ENCODE data around the gene NFATC3. TPM values are rescaled to one million over a fixed set of nuclear protein-coding genes. Genes with fewer than 3 reads are reported as not detected.

The NFATC3 gene
- total RNA-seq, 4 donors from 2014 or later, result 28.2 to 49.2 (median 31.9) TPM

DNA sequence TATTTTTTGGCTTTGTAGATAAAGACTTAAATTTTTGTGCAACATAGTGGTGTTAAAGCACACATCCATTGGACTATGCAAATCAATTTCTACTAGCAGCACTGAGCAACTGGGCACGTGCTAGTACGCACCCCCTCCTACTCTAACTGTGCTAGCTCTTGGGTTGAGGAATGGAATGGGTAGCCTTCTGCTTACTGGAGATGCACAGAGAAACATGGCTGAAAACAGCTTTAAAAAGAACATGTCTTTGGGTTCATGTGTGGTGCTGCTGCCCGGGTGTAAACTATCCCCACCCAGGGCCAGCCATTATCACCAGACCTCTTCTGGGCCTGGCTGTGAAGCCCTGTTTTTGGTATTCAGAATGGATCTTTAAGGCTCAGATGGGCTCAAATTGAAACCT, 143.5 kb downstream of the NFATC3 start:
- TF ChIP-seq, protein P1, sequence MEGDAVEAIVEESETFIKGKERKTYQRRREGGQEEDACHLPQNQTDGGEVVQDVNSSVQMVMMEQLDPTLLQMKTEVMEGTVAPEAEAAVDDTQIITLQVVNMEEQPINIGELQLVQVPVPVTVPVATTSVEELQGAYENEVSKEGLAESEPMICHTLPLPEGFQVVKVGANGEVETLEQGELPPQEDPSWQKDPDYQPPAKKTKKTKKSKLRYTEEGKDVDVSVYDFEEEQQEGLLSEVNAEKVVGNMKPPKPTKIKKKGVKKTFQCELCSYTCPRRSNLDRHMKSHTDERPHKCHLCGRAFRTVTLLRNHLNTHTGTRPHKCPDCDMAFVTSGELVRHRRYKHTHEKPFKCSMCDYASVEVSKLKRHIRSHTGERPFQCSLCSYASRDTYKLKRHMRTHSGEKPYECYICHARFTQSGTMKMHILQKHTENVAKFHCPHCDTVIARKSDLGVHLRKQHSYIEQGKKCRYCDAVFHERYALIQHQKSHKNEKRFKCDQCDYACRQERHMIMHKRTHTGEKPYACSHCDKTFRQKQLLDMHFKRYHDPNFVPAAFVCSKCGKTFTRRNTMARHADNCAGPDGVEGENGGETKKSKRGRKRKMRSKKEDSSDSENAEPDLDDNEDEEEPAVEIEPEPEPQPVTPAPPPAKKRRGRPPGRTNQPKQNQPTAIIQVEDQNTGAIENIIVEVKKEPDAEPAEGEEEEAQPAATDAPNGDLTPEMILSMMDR (IDR thresholded peaks at IDR 0.05), result no peak
- TF ChIP-seq POLR2A (IDR thresholded peaks at IDR 0.05), result no peak
- H3K4me3 ChIP-seq (ENCODE audit: low read depth, poor library complexity, severe bottlenecking), result no peak overlapping the region
- intact Hi-C loops (cut with DNase I; ENCODE audit: low total_unique reads), result loop anchor here (10.0 kb wide), 1 partner anchor 234 kb away; the partner anchor contains the start of gene DPEP2
- DNase-seq (ENCODE audit: low spot score in 2 of 2), result no peak
- WGBS, 2 donors, result 72 to 84% methylated on average over 3 of the region's 3 CpGs

DNA sequence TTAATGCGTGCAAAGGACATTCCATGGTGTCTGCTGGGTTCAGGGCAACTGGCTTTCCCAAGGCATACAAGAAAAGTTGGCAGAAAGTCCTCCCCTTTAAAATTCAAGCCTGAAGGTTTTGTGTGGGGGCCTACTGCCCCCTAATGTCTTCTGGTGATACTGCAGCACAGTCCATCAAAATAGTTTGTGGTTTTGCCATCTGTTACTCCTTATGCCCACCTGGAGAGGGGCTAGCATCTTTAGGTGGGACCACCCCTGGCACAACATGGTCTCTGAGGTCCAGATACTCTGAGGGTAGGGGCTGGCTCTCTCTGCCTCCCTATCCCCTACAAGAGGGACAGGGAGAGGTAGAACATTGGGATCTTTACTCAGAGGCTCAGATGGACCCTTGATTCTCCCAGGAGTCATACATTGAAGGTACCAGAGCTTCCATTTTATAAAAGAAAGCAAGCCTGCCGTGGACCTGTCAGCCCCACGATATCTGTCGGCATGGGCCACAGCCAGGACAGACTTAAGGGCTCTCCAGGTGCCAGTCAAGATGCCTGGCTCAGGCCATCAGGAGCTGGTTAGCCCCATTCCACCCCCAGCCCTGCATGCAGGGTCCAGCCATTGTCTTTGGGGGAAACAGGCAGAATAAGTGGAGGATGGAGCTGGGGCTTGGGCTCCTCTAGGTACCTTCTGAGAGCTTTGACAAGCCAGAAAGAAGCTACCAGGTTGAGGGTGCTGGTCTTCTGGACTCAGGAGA, 144.4 kb downstream of the NFATC3 start:
- peak in 1 of 2 donors; percentile 85 for DNase-seq (ENCODE audit: low spot score in 2 of 2)
- WGBS, 2 donors, result 52 to 63% methylated on average over 4 of the region's 4 CpGs
- intact Hi-C loops (cut with DNase I; ENCODE audit: low total_unique reads), result loop anchor here (10.0 kb wide), 2 partner anchors 145 to 235 kb away; partner anchors contain the start of genes DPEP2 and NFATC3
- TF ChIP-seq, protein P1 (IDR thresholded peaks at IDR 0.05), result peak in 1 of 3 donors; percentile 67
- TF ChIP-seq POLR2A (IDR thresholded peaks at IDR 0.05), result no peak
- no peak overlapping the region for H3K4me3 ChIP-seq (ENCODE audit: low read depth, poor library complexity, severe bottlenecking)

DNA sequence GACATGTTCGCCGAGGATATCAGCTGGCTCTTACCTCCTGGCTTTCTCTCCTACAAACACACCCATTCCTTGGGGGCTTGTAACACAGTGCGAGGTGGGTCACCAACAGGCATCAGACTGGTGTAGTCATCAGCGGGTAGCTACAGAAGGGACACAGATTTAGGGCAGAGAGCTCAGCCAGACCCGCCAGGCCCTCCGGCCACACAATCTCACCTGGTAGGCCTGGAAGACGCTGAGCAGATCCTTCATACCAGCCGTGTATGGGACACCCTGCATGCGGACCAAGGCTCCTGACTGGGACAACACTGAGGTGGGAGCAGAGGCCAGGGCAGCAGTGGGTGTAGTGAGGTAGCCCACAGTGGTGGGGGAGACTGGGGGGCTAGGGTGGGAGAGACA, 145.0 kb downstream of the NFATC3 start:
- 78 to 96% methylated on average over 6 to 9 of the region's 9 CpGs for WGBS, 2 donors
- no peak for DNase-seq (ENCODE audit: low spot score in 2 of 2)
- H3K4me3 ChIP-seq (ENCODE audit: low read depth, poor library complexity, severe bottlenecking), result no peak overlapping the region
- TF ChIP-seq POLR2A (IDR thresholded peaks at IDR 0.05), result no peak
- TF ChIP-seq, protein P1 (IDR thresholded peaks at IDR 0.05), result no peak
- intact Hi-C loops (cut with DNase I; ENCODE audit: low total_unique reads), result loop anchor here (10.0 kb wide), 1 partner anchor 145 kb away; the partner anchor contains the start of gene NFATC3

DNA sequence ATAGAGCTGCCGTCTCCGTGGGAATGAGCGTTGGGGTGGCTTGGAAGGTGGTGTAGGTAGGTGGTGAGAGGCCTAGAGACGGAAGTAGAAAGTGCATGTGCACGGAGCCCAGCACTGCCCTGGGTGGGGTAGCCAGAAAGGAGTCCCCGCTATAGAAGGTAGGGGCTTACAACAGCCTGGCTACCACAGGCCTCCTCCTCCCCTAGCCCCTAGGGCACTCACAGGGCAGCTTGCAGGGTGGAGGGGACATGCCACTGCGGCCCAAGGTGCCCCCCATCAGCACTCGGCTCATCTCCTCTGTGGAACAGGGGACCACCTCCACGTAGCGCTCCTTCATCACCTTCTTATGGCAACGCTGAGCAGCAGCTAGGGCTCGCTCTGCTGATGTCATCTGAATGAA, 145.8 kb downstream of the NFATC3 start:
- WGBS, 2 donors, result 86 to 92% methylated on average over 12 of the region's 12 CpGs

DNA sequence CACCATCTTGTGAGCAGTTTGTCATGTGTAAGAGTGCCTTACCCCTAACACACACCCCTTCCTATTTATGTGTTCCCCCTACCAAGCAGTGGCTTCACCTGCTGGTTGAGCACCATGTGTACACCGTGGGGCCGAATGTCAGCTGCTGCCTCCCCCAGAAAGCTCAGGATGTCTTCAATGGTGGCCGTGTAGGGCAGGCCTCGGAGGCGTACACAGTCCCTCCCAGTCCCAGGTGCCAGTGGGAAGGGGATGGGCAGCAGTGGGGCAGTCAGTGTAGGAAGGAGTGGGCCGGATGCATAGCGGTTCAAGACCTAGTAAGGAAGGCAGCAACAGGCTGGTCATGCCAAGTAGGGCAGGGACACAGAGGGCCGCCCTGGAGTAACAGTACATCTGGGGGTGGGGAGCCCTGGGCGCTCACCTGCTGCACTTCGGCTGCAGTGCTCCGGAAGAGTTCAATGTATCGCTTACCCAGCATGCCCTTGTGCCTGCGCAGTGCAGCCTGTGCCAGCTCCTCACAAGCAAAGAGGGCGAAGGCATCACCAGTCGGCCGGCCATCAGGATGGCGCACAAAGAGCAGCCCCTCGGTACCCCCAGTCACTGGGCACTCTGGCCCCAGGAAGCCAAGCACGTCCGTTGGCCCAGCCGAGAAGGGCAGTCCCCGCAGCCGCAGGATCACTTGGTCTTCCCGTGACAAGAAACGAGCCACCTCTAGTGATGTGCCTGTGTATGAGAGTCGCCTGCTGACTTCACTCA, 146.4 kb downstream of the NFATC3 start:
- TF ChIP-seq POLR2A (IDR thresholded peaks at IDR 0.05), result no peak
- TF ChIP-seq, protein P1 (IDR thresholded peaks at IDR 0.05), result no peak
- 88% methylated on average over 19 to 26 of the region's 26 CpGs for WGBS, 2 donors
- no peak for DNase-seq (ENCODE audit: low spot score in 2 of 2)
- H3K4me3 ChIP-seq (ENCODE audit: low read depth, poor library complexity, severe bottlenecking), result no peak overlapping the region
- intact Hi-C loops (cut with DNase I; ENCODE audit: low total_unique reads), result loop anchor here (10.0 kb wide), 1 partner anchor 147 kb away; the partner anchor contains the start of gene NFATC3

More for the DNA sequence above, 145.8 kb downstream of the NFATC3 start:
- DNase-seq (ENCODE audit: low spot score in 2 of 2), result no peak
- intact Hi-C loops (cut with DNase I; ENCODE audit: low total_unique reads), result loop anchor here (10.0 kb wide), 1 partner anchor 146 kb away; the partner anchor contains the start of gene NFATC3
- no peak overlapping the region for H3K4me3 ChIP-seq (ENCODE audit: low read depth, poor library complexity, severe bottlenecking)
- TF ChIP-seq, protein P1 (IDR thresholded peaks at IDR 0.05), result no peak
- TF ChIP-seq POLR2A (IDR thresholded peaks at IDR 0.05), result no peak
